Neural cell (in vitro differentiated cells): ENCODE measurements around the gene KRT33A.
"Not testable (repeated sequence)": the region's sequence is repeated elsewhere in the genome, so short reads cannot be mapped to it uniquely, and the experiment has no call there.

Source experiments
- EP300 ChIP-seq: fragments of 450-650 bp; conservative IDR thresholded peaks from 2 replicates; pipeline ENCODE4 v1.6.1; 2014; ENCODE audit warnings: antibody characterized with exemption, mild to moderate bottlenecking, moderate library complexity; ENCODE audit not compliant: poor library complexity, severe bottlenecking
- EZH2 ChIP-seq: fragments of 200-600, 300-800 bp; shearing (Covaris generic), sonication (generic); IDR thresholded peaks from 2 replicates; pipeline ENCODE4 v1.6.1; 2014; ENCODE audit warnings: antibody characterized with exemption, low read length, borderline replicate concordance, mild to moderate bottlenecking; ENCODE audit not compliant: insufficient read depth, poor library complexity, severe bottlenecking
- MXI1 ChIP-seq: fragments of 450-650 bp; conservative IDR thresholded peaks from 2 replicates; pipeline ENCODE4 v1.6.1; 2014; ENCODE audit warnings: antibody characterized with exemption, mild to moderate bottlenecking; ENCODE audit not compliant: poor library complexity, severe bottlenecking
- POLR2AphosphoS5 ChIP-seq: IDR thresholded peaks from 2 replicates; pipeline ENCODE4 v1.6.1; 2012
- RAD21 ChIP-seq: fragments of 450-650 bp; conservative IDR thresholded peaks from 2 replicates; pipeline ENCODE4 v1.6.1; 2014; ENCODE audit warnings: antibody characterized with exemption, mild to moderate bottlenecking, moderate library complexity
- SMC3 ChIP-seq: fragments of 450-650 bp; conservative IDR thresholded peaks from 2 replicates; pipeline ENCODE4 v1.6.1; 2014; ENCODE audit warnings: antibody characterized with exemption, mild to moderate bottlenecking, moderate library complexity; ENCODE audit not compliant: poor library complexity
- TAF1 ChIP-seq: IDR thresholded peaks from 2 replicates; pipeline ENCODE4 v1.6.1; 2012; ENCODE audit warnings: low read depth
- TF ChIP-seq, protein P1 (sequence below): fragments of 450-650 bp; IDR thresholded peaks from 2 replicates; pipeline ENCODE4 v1.5.1; 2014; ENCODE audit warnings: antibody characterized with exemption, mild to moderate bottlenecking, moderate library complexity; ENCODE audit not compliant: poor library complexity, severe bottlenecking
- TF ChIP-seq, protein P2 (sequence below): IDR thresholded peaks from 2 replicates; pipeline ENCODE4 v1.6.1; 2012; ENCODE audit warnings: borderline replicate concordance

DNA sequence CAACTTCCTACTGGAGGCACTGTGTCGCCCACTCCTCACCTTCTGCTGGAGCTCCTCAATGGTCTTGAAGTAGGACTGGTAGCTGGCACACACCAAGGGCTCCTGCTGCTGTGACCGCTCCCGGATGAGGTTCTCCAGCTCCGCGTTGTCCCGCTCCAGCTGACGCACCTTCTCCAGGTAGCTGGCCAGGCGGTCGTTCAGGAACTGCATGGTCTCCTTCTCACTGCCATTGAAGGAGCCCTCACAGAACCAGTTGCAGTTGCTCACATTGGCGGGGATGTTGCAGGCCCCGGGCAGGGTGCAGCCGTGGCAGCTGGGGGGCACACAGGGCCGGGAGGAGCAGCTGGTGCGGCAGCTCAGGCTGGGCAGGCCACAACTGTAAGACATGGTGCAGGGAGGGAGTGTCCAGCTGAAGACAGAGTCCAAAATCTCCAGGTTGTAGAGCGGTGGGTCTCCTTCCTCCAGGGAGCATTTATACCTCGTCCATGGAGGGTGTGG lies at the start of gene KRT33A:
- TF ChIP-seq, protein P1, sequence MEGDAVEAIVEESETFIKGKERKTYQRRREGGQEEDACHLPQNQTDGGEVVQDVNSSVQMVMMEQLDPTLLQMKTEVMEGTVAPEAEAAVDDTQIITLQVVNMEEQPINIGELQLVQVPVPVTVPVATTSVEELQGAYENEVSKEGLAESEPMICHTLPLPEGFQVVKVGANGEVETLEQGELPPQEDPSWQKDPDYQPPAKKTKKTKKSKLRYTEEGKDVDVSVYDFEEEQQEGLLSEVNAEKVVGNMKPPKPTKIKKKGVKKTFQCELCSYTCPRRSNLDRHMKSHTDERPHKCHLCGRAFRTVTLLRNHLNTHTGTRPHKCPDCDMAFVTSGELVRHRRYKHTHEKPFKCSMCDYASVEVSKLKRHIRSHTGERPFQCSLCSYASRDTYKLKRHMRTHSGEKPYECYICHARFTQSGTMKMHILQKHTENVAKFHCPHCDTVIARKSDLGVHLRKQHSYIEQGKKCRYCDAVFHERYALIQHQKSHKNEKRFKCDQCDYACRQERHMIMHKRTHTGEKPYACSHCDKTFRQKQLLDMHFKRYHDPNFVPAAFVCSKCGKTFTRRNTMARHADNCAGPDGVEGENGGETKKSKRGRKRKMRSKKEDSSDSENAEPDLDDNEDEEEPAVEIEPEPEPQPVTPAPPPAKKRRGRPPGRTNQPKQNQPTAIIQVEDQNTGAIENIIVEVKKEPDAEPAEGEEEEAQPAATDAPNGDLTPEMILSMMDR, result not testable (repeated sequence)
- not testable (repeated sequence) for TF ChIP-seq EZH2, MXI1, EP300, POLR2AphosphoS5, RAD21, TAF1, SMC3
- TF ChIP-seq, protein P2, sequence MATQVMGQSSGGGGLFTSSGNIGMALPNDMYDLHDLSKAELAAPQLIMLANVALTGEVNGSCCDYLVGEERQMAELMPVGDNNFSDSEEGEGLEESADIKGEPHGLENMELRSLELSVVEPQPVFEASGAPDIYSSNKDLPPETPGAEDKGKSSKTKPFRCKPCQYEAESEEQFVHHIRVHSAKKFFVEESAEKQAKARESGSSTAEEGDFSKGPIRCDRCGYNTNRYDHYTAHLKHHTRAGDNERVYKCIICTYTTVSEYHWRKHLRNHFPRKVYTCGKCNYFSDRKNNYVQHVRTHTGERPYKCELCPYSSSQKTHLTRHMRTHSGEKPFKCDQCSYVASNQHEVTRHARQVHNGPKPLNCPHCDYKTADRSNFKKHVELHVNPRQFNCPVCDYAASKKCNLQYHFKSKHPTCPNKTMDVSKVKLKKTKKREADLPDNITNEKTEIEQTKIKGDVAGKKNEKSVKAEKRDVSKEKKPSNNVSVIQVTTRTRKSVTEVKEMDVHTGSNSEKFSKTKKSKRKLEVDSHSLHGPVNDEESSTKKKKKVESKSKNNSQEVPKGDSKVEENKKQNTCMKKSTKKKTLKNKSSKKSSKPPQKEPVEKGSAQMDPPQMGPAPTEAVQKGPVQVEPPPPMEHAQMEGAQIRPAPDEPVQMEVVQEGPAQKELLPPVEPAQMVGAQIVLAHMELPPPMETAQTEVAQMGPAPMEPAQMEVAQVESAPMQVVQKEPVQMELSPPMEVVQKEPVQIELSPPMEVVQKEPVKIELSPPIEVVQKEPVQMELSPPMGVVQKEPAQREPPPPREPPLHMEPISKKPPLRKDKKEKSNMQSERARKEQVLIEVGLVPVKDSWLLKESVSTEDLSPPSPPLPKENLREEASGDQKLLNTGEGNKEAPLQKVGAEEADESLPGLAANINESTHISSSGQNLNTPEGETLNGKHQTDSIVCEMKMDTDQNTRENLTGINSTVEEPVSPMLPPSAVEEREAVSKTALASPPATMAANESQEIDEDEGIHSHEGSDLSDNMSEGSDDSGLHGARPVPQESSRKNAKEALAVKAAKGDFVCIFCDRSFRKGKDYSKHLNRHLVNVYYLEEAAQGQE, result not testable (repeated sequence)
